GM23338 (cell line): ENCODE measurements around the gene HADH.

Experiments
- CREB1 ChIP-seq: fragments of 250-450 bp; sonication (Bioruptor Pico); IDR thresholded peaks from 2 replicates; pipeline ENCODE4 v1.5.0; 2020; ENCODE audit warnings: low read depth, mild to moderate bottlenecking, moderate library complexity
- CTCF ChIP-seq, 2 experiments: fragments of 200-600 bp in 1 of 2; sonication (generic) in 1 of 2; conservative IDR thresholded peaks; 2 replicates each; pipeline versions ENCODE4 v1.5.1 to v1.6.1; 2016 to 2017; ENCODE audit warnings: antibody characterized with exemption in 2 of 2, low read depth in 2 of 2, mild to moderate bottlenecking in 2 of 2, moderate library complexity in 1 of 2
- EZH2 ChIP-seq: fragments of 200-600 bp; sonication (generic); IDR thresholded peaks from one replicate; pipeline ENCODE4 v1.8.0; 2017; ENCODE audit warnings: antibody characterized with exemption, mild to moderate bottlenecking, low read depth; ENCODE audit not compliant: unreplicated experiment
- EZH2phosphoT487 ChIP-seq: fragments of 200-600 bp; sonication (generic); IDR thresholded peaks from one replicate; pipeline ENCODE4 v1.8.1; 2018; ENCODE audit warnings: antibody characterized with exemption; ENCODE audit not compliant: unreplicated experiment
- JUNB ChIP-seq: IDR thresholded peaks from one replicate; pipeline ENCODE4 v1.6.1; 2016; ENCODE audit warnings: antibody characterized with exemption; ENCODE audit not compliant: unreplicated experiment
- NANOG ChIP-seq: IDR thresholded peaks from 2 replicates; pipeline ENCODE4 v1.6.1; 2016; ENCODE audit warnings: antibody characterized with exemption, borderline replicate concordance
- POLR2AphosphoS5 ChIP-seq: IDR thresholded peaks from 2 replicates; pipeline ENCODE4 v1.6.1; 2016; ENCODE audit warnings: antibody characterized with exemption, low read depth
- STAT1 ChIP-seq: IDR thresholded peaks from one replicate; pipeline ENCODE4 v1.6.1; 2016; ENCODE audit warnings: antibody characterized with exemption; ENCODE audit not compliant: unreplicated experiment
- ZNF114 ChIP-seq: fragments of 250-450 bp; sonication (Bioruptor Pico); IDR thresholded peaks from 2 replicates; pipeline ENCODE4 v1.5.0; 2020; ENCODE audit warnings: mild to moderate bottlenecking, moderate library complexity
- ZNF331 ChIP-seq: fragments of 250-450 bp; sonication (Bioruptor Pico); IDR thresholded peaks from 2 replicates; pipeline ENCODE4 v1.5.0; 2020; ENCODE audit warnings: low read depth, mild to moderate bottlenecking, moderate library complexity
- ZNF462 ChIP-seq: fragments of 250-450 bp; sonication (Bioruptor Pico); IDR thresholded peaks from 2 replicates; pipeline ENCODE4 v1.5.0; 2020; ENCODE audit warnings: mild to moderate bottlenecking, moderate library complexity
- TF ChIP-seq, protein P1 (sequence below): IDR thresholded peaks from one replicate; pipeline ENCODE4 v1.6.1; 2018; ENCODE audit warnings: antibody characterized with exemption; ENCODE audit not compliant: unreplicated experiment
- TF ChIP-seq, protein P2 (sequence below): IDR thresholded peaks from 2 replicates; pipeline ENCODE4 v1.6.1; 2016; ENCODE audit warnings: antibody characterized with exemption

DNA sequence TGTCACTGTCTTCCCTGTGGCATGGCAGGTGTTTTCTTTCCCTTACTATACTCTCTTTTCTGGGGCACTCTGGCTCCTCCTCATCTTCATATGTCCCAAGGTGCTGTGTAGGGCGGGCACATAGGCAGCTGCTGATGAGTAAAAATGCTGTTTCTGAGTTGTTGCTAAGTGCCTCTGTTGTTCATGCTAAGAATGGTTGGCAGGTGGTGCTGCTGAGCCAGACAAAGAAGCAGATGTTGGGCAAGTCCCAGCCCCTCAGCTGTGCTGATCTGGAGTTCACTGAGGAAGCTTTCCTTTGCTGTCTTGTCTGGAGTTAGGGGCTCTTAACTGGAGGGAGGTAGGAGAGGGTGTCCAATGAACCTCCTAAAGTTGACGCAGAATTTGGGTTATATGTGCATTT is 40.6 kb downstream of the HADH start:
- TF ChIP-seq CTCF (conservative IDR thresholded peaks at IDR 0.05; ENCODE audit: low read depth in 2 of 2) (peak; percentile 51 to 77), EZH2 (no peak), ZNF331 (no peak), POLR2AphosphoS5 (no peak), CREB1 (no peak), STAT1 (no peak), EZH2phosphoT487 (no peak), ZNF462 (no peak), JUNB (no peak), NANOG (no peak), ZNF114 (CRISPR knock-in tag) (no peak)
- TF ChIP-seq, protein P1, sequence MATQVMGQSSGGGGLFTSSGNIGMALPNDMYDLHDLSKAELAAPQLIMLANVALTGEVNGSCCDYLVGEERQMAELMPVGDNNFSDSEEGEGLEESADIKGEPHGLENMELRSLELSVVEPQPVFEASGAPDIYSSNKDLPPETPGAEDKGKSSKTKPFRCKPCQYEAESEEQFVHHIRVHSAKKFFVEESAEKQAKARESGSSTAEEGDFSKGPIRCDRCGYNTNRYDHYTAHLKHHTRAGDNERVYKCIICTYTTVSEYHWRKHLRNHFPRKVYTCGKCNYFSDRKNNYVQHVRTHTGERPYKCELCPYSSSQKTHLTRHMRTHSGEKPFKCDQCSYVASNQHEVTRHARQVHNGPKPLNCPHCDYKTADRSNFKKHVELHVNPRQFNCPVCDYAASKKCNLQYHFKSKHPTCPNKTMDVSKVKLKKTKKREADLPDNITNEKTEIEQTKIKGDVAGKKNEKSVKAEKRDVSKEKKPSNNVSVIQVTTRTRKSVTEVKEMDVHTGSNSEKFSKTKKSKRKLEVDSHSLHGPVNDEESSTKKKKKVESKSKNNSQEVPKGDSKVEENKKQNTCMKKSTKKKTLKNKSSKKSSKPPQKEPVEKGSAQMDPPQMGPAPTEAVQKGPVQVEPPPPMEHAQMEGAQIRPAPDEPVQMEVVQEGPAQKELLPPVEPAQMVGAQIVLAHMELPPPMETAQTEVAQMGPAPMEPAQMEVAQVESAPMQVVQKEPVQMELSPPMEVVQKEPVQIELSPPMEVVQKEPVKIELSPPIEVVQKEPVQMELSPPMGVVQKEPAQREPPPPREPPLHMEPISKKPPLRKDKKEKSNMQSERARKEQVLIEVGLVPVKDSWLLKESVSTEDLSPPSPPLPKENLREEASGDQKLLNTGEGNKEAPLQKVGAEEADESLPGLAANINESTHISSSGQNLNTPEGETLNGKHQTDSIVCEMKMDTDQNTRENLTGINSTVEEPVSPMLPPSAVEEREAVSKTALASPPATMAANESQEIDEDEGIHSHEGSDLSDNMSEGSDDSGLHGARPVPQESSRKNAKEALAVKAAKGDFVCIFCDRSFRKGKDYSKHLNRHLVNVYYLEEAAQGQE = no peak
- TF ChIP-seq, protein P2, sequence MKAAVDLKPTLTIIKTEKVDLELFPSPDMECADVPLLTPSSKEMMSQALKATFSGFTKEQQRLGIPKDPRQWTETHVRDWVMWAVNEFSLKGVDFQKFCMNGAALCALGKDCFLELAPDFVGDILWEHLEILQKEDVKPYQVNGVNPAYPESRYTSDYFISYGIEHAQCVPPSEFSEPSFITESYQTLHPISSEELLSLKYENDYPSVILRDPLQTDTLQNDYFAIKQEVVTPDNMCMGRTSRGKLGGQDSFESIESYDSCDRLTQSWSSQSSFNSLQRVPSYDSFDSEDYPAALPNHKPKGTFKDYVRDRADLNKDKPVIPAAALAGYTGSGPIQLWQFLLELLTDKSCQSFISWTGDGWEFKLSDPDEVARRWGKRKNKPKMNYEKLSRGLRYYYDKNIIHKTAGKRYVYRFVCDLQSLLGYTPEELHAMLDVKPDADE = no peak
